HG03066 (cell line): ENCODE results near the gene SHCBP1.
"Not testable (repeated sequence)": the region's sequence is repeated elsewhere in the genome, so short reads cannot be mapped to it uniquely, and the experiment has no call there.

Source experiments
- ATAC-seq: cut with Tn5 transposase; IDR thresholded peaks from one replicate; pipeline ENCODE4 v1.9.1; 2021; ENCODE audit warnings: low read depth; ENCODE audit not compliant: unreplicated experiment

SHCBP1 gene

GRCh38 chr16:46620266-46621005, 743 bp downstream of the SHCBP1 start:
- ATAC-seq: peak; percentile 34

GRCh38 chr16:46618516-46618915, 2.7 kb downstream of the SHCBP1 start:
- ATAC-seq: no peak

- no peak for ATAC-seq
Observed at GRCh38 chr16:46614006-46614405, 7.2 kb downstream of the SHCBP1 start.

- no peak for ATAC-seq
Observed at GRCh38 chr16:46613352-46613751, 7.8 kb downstream of the SHCBP1 start.

DNA sequence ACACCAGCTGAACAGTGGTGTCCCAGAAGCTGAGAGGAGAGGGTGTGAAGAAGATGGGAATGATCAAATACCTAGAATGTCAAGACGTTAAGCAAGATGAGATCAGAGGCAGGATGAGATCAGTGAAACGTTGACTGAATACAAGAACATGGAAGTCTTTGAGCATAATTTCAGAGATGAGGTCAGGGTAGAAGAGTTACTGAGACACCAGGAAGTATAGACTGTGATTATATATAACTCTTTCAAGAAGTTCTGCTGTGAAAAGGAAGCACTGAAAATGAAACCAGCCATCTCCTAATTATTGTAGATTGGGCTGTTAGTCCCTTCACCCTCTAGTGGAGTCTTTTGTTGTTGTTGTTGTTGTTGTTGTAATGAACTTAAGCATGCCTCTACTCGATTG, 9.1 kb downstream of the SHCBP1 start:
- ATAC-seq: no peak

- ATAC-seq: no peak
Observed at GRCh38 chr16:46607529-46607928, 13.7 kb downstream of the SHCBP1 start.

DNA sequence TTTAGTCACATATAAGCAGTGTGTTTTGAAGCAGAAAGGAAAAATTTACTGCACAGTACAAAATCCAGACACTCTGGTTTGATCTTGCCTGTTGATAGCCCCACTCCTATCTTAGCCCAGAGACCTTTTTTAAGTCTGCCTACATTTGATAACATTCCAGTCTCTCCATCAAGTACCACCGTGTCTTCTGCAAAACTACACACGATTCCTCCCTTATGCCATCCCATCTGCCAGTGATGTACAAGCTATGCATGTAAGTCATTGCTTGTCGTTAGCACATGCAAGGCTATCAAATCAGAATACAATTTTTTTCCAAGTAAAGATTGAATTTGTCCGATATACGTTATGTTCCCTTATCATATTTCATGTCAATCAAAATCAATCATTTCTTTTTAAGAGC, 14.9 kb downstream of the SHCBP1 start:
- no peak for ATAC-seq

GRCh38 chr16:46591257-46591656, 29.9 kb downstream of the SHCBP1 start:
- no peak for ATAC-seq

- ATAC-seq: no peak
Observed at GRCh38 chr16:46586011-46586577, 35.1 kb downstream of the SHCBP1 start.

DNA sequence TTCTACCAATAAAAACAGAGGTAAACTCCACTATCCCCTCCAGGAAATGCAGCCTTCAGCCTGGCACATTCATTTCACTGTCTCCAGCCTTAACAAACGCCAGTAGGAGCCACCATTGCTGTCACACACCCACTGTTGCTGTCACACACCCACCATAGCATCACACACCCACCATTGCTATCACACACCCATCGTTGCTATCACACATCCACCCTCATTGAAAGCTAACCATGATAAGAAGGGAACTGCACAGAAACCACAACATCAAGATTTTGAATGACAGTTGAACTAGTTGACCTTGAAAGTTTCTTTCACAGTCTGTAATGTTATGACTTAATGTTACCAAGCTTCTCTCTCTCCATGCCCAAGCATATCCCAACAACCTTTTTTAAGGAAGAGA, 38.1 kb downstream of the SHCBP1 start:
- no peak for ATAC-seq

GRCh38 chr16:46582313-46582712, 38.9 kb downstream of the SHCBP1 start:
- no peak for ATAC-seq

- no peak for ATAC-seq
Observed at GRCh38 chr16:46577988-46578579, 43.1 kb downstream of the SHCBP1 start.

DNA sequence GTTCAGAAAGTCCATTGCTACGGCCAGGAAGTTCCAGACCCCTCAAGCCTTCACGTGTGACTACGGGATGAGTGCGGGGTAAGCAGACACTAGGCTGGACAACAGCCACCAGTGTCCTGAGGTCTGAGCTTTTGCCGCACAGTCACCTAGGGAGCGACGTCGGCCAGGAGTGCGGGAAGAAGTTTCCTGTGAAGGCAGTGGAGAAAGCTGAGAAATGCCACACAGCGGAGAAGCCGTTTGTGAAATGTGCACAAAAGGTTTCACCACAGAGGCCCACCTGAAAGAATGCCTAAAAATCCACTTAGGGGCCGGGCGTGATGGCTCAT, 47.4 kb downstream of the SHCBP1 start:
- no peak for ATAC-seq

- ATAC-seq: no peak
Observed at GRCh38 chr16:46573008-46573833, 48.0 kb downstream of the SHCBP1 start.

- no peak for ATAC-seq
Observed at GRCh38 chr16:46569231-46569735, 51.9 kb downstream of the SHCBP1 start.

GRCh38 chr16:46568472-46569230, 52.5 kb downstream of the SHCBP1 start:
- no peak for ATAC-seq

DNA sequence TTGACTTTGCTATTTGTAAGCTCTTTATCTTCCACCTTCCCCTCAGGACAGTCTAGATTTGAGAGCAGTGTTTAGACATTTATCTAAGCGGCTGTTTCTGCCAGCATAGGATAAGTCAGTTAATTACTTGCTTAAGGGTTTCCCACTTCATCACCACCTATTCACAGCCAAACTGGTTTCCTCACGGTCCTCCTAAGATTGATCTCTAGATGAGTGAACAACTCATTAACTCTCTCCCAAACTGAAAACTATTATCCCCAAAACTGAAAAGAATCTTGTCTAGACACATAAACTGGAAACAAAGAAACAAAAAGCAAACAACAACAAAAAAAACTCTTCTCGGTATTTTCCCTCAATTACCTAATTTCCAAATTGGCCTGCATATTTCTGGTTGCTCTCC, 58.2 kb downstream of the SHCBP1 start:
- no peak for ATAC-seq

DNA sequence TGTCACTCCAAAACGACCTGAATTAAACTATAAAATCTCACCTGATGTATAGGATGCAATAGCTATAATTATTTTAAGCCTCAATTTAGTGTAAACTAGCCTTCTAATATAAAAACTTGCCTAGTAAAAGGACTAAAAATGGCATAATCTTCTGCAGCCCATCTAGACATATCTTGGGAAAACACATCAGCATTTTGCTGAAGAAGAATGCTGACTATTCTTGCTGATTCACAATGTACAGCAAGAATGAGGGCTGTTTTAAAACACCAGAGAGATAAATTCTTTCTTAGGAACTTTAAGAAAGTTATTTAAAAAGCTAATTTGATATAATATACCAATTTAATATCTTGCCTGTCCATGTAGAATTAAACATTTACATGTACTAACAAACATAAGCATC, 63.2 kb downstream of the SHCBP1 start:
- no peak for ATAC-seq

DNA sequence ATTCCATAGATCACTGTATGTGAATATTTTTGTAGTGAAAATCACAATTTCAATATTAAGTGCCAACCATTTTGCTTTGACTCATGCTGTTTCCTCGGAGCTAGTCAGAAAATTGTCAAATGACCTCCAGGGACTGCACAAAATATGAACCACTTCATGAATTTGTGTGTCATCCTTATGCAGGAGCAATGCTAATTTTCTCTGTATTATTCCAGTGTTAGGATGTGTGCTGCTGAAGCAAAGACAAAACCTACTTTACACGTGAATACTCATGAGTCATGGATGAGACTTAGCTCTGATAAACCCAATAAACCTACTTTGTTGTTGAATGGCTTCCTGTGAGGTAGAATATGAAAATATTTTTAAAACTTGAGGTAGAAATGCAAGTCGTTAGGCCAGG, 65.2 kb downstream of the SHCBP1 start:
- ATAC-seq: no peak

DNA sequence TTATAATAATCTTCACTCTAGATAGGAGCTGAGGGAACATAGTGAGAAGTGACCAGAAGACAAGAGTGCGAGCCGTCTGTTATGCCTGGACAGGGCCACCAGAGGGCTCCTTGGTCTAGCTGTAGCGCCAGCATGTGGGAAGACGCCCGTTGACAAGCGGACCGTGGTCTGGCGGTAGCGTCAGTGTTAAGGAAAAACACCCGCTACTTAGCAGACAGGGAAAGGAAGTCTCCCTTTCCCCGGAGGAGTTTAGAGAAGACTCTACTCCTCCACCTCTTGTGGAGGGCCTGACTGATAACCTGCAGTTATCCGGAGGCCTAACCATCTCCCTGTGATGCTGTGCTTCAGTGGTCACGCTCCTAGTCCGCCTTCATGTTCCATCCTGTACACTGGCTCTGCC, 66.7 kb downstream of the SHCBP1 start:
- ATAC-seq: not testable (repeated sequence)
